Stimulated activated CD4-positive, alpha-beta T cell treated with anti-CD3 and anti-CD28 coated beads, Interleukin-1b, Interleukin-23, amount 100 ng/mL, for 48 hours (primary cell): ENCODE data around the gene ERBB3.
A peak's percentile ranks its signal among the peaks of the same experiment; 100 is the strongest.
"Not testable (repeated sequence)": the region's sequence is repeated elsewhere in the genome, so short reads cannot be mapped to it uniquely, and the experiment has no call there.

ENCODE experiments used
- DNase-seq: peaks from one replicate; pipeline ENCODE4 v3.0.0-alpha.2; 2020

The ERBB3 gene

GRCh38 chr12:56116267-56117081 lies 36.5 kb downstream of the ERBB3 start, which contains the start of gene RPL41:
Gene RPL41, plus strand, starts transcription at chr12:56116633.
- peak; percentile 92 for DNase-seq

DNA sequence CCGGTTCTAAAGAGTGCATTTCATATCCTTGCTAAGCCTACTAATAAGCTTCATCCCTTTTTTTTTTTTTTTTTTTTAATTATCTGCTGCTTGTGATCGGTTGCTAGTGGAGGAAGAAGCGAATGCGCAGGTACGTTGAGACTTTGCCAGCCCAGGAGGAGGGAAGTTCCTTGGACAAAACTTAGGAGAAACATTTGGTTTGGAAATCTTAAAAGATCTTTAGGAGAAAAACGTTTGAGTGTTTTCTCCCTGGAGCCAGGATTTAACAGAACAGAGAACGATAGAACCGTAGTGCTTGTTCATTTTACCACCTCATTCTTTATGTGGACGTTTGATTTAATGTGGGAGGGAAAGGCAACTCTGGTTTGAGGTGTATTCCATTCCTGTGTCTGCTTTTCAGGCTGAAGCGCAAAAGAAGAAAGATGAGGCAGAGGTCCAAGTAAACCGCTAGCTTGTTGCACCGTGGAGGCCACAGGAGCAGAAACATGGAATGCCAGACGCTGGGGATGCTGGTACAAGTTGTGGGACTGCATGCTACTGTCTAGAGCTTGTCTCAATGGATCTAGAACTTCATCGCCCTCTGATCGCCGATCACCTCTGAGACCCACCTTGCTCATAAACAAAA lies 37.2 kb downstream of the ERBB3 start:
- DNase-seq, result not testable (repeated sequence)

- peak; percentile 99 for DNase-seq
Measured at GRCh38 chr12:56117778-56118687, 38.1 kb downstream of the ERBB3 start, which contains the start of gene ZC3H10. Gene ZC3H10, plus strand, starts transcription at chr12:56118266. Its CDS starts 2,297 bp downstream, at chr12:56120563.

DNA sequence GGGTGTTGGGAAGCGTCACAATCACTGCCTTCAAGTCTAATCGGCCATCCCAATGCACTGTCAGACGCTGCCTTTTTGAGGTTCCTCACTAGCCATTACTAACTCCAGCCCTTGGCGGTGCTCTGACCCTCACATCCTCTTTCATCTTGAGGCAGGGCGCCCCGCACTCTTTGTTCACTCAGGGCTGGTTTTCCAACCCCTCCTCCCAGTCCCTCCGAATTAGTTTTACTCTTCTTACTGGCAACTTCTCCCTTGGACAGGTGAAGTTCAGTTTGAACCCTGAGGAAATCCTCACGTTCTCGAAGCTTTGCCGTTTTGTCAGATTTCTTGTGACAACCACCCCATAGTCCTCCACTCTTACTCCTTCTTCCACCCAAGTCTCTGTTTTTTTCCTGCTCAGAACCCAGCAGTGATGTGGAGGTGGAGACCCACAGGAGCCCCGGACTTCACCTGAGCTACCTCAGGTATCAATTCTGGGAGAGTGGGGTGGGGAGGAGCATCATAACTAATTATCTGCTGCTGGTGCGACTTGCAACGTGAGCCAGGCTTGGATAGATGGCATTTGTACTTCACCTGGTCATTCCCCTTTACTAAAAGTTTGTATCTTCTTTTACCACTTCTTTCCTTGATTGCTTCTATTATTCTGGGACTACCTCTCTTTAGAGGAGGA lies 38.9 kb downstream of the ERBB3 start:
- no peak for DNase-seq

GRCh38 chr12:56119361-56119796 lies 39.4 kb downstream of the ERBB3 start:
- peak; percentile 61 for DNase-seq

GRCh38 chr12:56120158-56120846 lies 40.3 kb downstream of the ERBB3 start:
- no peak for DNase-seq

DNA sequence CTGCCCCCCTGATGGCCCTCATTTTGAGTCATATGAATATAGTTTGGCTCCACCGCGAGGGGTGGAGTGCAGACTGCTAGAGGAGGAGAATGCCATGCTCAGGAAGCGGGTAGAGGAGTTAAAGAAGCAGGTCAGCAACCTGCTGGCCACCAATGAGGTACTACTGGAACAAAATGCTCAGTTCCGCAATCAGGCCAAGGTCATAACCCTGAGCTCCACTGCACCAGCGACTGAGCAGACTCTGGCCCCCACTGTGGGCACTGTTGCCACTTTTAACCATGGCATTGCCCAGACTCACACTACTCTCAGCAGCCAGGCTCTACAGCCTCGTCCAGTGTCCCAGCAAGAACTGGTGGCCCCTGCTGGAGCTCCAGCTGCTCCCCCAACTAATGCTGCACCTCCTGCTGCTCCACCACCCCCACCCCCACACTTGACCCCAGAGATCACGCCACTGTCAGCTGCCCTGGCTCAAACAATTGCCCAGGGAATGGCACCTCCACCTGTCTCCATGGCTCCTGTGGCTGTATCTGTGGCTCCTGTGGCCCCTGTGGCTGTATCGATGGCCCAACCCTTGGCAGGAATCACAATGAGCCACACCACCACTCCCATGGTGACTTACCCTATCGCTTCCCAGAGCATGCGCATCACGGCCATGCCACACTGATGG lies 41.4 kb downstream of the ERBB3 start:
- no peak for DNase-seq

GRCh38 chr12:56122637-56123036 lies 42.7 kb downstream of the ERBB3 start:
- no peak for DNase-seq

DNA sequence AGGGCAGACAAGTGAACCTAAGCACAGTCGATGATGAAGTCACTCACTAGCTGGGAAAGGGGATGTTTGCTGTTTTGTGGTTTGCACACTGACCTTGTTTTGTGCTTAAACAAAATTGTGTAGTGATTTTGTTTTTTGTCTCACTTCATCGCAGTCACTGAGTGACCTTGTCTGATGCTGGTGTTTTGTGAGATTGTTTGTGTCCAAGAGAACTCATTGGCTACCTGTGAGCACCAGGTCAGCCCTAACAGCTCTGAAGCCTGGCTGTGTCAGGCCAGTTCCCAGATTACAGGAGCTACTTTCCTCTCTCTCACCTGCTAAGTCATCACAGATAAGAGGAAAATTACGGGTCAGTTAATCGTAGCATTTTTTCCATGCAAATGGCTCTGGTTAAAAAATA lies 44.2 kb downstream of the ERBB3 start:
- no peak for DNase-seq

DNA sequence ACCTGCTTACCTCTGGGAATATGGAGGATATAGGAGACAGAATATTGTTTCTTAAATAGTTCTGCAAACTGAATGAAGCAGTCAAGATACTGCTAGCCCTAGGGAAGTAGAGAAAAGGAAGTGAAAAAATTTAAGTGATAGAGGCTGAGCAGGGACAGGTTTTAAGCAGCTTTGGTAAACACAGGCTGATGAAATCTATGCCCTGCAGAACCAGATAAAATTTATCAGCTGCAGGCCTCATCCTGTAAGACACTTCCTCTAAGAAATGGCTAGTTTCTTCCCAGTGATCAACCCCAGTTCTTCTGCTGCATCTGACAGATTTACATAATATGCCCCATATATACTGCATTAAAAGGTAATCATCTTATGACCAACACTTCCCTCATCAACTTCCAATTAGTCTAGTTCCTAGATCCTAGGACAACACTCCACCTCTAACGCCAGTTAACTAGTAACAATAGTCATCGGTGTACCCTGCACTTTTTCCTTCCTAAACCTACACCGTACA lies 46.8 kb downstream of the ERBB3 start:
- DNase-seq, result no peak

DNA sequence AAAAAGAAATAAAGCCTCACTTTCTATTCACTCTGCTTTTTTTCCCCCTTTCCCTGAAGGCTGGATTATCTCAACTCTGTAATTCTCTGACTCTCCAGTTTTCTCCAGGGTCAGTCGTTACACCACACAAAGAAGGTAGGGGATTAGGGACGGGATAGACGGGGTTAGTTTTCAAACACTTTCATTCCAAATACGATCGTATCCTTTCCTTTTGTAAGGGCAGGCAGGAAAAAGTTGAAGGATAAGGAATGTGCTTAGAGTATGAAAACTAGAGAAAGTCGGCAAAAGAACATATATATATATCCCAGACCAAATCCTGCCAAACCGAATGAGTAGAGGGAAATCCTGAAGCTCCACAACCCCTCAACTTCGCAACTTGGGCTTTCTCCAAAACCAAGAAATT lies 47.5 kb downstream of the ERBB3 start:
- DNase-seq, result no peak

DNA sequence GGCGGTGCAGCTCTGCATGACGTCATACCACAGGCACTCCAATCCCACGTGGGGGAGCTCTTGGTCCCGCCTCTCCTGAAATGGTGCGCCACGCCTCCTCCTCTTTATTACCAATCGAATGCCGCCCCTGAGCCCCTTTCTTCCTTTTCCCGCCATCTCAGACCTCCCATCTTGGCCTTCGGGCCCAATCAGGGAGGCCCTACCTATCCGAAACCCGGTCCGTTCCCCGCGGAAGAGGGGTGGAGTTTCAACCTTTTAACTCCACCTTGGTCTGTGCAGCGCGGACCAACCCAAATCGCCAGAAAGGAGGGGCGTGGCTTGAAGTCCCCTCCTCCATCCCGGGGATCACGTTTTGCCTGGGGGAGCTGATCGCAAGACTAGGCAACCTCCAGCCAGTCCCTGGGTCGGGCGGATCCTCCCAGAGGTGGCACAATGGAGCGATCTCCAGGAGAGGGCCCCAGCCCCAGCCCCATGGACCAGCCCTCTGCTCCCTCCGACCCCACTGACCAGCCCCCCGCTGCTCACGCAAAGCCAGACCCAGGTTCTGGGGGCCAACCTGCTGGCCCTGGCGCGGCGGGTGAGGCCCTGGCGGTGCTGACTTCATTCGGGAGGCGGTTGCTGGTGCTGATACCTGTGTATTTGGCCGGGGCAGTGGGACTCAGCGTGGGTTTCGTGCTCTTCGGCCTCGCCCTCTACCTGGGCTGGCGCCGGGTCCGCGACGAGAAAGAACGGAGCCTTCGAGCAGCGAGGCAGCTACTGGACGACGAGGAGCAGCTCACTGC lies 48.1 kb downstream of the ERBB3 start, which contains the start of gene ESYT1:
TSS of gene ESYT1 (plus strand) at position 380 of the 782 bp plus-strand sequence. CDS start at position 433, 53 bp downstream.
- peak; percentile 99 for DNase-seq

DNA sequence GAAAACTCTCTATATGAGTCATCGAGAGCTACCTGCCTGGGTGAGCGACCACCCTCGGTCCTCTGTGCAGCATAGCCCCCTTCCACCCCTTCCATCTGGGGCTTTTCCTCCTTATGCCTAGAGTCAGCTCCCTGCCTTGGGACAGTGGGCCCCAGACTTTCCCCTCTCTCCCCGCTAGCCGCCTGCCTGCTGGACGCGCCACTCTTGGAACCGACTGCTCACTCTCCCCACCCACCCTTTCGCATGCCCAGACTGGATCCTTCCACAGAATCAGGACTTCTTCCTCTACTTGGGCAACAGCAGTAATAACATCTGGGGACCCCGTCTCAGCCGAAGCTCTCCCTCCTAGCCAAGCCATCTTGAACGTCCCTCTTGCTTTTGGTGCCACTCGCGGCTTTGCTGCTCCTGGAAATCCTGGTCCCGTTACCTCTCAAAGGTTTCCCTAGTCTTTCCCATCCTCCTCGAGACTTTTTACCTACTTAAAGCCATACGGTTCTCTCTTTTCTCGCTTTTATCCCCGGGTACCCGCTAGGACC lies 48.8 kb downstream of the ERBB3 start:
- no peak for DNase-seq

DNA sequence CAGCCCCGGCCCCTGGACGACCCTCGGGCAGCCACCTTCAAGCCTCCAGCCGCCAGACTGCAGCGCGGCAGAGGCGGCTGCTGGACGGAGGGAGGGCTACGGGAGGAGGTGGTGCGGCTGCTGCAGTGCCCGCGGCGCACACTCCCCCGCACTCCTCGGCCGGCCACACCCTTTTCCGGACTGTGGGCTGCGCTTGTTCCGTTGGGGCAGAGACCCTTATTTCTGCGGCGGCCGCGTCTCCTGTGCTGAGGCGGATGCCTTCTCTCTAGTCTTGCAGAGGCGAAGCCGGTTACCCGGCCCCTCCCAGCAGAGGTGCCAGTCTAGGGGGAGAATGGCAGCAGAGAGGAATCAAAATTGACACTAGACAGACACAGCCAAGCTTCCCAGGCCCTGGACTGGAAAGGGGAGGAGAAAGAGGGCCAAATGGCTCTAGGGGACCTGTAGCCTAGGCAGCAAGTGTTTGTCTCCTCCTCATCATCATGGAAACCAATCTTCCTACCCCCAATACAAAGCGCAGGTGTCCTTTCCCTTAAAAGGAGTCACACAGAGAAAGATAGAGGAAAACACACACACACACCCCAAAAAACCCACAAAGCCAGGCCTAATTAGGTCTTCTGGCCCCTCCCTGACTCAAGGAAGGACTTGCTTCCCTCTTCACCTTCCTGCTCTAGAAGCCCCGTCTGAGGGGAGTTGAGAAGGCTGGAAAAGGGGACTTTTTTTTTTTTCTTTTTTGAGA lies 49.4 kb downstream of the ERBB3 start:
- DNase-seq, result peak; percentile 54

GRCh38 chr12:56129942-56130495 lies 50.1 kb downstream of the ERBB3 start:
- DNase-seq, result no peak

DNA sequence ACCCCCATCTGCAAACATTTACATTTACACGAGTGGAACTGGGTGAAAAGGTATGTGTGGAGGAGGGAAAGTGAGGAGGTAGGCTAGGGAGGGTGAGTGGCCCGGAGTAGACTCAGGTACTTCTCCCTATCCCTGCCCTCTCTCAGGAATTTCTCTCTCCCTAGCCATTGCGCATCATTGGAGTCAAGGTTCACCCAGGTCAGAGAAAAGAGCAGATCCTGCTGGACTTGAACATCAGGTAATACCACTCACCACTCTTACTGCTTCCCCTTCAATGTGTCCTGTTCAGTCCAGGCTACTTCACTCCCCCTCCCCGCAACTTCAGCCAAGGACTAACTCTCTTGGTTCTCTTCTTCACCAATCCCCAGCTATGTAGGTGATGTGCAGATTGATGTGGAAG lies 50.9 kb downstream of the ERBB3 start:
- no peak for DNase-seq

- DNase-seq, result no peak
Measured at GRCh38 chr12:56134897-56135296, 54.9 kb downstream of the ERBB3 start.

- DNase-seq, result no peak
Measured at GRCh38 chr12:56137853-56138571, 58.0 kb downstream of the ERBB3 start.
